GM12891 (cell line): ENCODE results near the gene ZBTB46.
A peak's percentile ranks its signal among the peaks of the same experiment; 100 is the strongest.
"Not testable (repeated sequence)": the region's sequence is repeated elsewhere in the genome, so short reads cannot be mapped to it uniquely, and the experiment has no call there.

Source experiments
- DNase-seq: peaks from one replicate; pipeline ENCODE4 v3.0.0; 2011; ENCODE audit warnings: low spot score; ENCODE audit not compliant: insufficient read length
- FAIRE-seq: peaks from 2 replicates; lab custom pipeline; 2011; peaks lifted over from hg19 to GRCh38; lab: Jason Lieb, UNC
- PAX5 ChIP-seq: IDR thresholded peaks from 2 replicates; pipeline ENCODE4 v1.6.1; 2011; ENCODE audit warnings: low read length, moderate library complexity, mild to moderate bottlenecking; ENCODE audit not compliant: insufficient read depth, severe bottlenecking
- POLR2A ChIP-seq: IDR thresholded peaks from 2 replicates; pipeline ENCODE4 v1.6.1; 2011; ENCODE audit warnings: low read depth, low read length, control low read depth
- POLR2AphosphoS5 ChIP-seq: IDR thresholded peaks from 2 replicates; pipeline ENCODE4 v1.6.1; 2011; ENCODE audit warnings: low read depth, low read length, control low read depth
- POU2F2 ChIP-seq: IDR thresholded peaks from 2 replicates; pipeline ENCODE4 v1.6.1; 2011; ENCODE audit warnings: low read depth, mild to moderate bottlenecking, control low read depth, low read length, moderate library complexity
- SPI1 ChIP-seq: IDR thresholded peaks from 2 replicates; pipeline ENCODE4 v1.6.1; 2011; ENCODE audit warnings: low read depth, low read length, control low read depth
- TAF1 ChIP-seq: IDR thresholded peaks from 2 replicates; pipeline ENCODE4 v1.6.1; 2011; ENCODE audit warnings: low read depth, low read length, control low read depth

Gene ZBTB46

DNA sequence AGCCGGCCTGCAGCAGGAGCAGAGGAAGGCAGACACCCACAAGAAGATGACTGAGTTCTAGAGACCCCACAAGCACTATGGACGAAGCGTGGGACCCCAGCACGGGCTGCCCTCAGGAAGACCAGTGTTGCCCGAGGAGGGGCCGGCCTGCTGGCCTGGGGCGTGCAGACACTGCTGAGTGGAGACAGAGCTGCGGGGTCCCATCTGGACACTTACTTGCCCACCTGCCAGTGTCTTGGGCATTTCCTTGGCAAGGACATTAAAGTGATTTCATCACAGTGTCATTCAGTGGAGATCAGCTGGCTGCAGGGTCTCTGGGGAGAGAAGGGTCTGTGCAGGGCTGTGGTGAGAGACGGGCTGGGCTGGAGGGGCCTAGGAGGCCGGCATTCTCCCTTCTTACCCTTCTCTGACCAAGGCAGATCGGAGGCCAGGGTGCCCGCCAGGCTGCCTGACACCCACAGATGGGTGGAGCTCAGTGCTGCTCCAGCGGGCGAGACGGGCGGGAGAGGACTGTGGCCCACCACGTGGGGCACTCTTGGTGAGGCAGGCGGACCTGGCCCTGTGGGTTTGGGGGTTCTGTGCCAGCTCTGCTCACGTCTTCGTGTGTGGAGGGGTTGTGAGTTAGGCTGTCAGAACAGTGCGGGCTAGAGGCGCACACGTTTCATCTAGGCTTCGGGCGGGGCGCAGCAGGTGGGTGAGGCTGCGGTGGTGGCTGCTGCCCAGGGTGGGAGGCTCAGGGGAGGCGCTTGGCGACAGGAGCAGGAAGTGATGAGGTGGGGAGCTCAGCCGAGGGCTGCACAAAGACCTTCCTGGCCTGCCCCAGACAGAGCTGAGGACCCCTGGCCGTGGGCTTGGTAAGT lies 95.0 kb downstream of the ZBTB46 start, which contains the start of gene LIME1:
LIME1 (plus strand) TSS at position 806 of the 860 bp plus-strand sequence. CDS start 886 bp downstream, outside the sequence.
- TF ChIP-seq POU2F2 (no peak), SPI1 (no peak), PAX5 (no peak), POLR2AphosphoS5 (no peak), TAF1 (no peak), POLR2A (peak; percentile 30; the same call in 1 of the 2 replicates)
- FAIRE-seq (peak; percentile 97), DNase-seq (peak; percentile 80)

DNA sequence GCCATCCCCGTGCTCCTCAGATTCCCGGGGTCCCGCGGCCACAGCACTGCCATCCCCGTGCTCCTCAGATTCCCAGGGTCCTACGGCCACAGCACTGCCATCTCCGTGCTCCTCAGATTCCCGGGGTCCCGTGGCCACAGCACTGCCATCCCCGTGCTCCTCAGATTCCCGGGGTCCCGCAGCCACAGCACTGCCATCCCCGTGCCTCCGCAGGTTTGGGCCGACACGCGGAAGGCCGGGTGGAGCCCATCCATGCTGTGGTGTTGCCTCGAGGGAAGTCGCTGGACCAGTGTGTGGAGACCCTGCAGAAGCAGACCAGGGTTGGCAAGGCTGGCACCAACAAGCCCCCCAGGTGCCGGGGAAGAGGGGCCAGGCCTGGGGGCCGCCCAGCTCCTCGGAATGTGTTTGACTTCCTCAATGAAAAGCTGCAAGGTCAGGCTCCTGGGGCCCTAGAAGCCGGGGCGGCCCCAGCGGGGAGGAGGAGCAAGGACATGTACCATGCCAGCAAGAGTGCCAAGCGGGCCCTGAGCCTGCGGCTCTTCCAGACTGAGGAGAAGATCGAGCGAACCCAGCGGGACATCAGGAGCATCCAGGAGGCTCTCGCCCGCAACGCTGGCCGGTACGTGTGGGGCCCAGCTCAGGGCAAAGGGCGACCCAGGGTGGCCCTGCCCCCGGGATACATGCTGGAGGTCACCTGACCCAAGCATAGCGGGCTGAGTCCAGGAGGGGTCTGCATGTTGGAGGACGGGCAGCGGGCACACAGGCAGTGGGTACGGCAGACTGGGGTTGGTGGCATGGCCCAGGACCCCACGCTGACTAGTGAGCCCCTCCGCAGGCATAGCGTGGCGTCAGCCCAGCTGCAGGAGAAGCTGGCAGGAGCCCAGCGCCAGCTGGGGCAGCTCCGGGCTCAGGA lies 95.9 kb downstream of the ZBTB46 start:
- no peak for FAIRE-seq

DNA sequence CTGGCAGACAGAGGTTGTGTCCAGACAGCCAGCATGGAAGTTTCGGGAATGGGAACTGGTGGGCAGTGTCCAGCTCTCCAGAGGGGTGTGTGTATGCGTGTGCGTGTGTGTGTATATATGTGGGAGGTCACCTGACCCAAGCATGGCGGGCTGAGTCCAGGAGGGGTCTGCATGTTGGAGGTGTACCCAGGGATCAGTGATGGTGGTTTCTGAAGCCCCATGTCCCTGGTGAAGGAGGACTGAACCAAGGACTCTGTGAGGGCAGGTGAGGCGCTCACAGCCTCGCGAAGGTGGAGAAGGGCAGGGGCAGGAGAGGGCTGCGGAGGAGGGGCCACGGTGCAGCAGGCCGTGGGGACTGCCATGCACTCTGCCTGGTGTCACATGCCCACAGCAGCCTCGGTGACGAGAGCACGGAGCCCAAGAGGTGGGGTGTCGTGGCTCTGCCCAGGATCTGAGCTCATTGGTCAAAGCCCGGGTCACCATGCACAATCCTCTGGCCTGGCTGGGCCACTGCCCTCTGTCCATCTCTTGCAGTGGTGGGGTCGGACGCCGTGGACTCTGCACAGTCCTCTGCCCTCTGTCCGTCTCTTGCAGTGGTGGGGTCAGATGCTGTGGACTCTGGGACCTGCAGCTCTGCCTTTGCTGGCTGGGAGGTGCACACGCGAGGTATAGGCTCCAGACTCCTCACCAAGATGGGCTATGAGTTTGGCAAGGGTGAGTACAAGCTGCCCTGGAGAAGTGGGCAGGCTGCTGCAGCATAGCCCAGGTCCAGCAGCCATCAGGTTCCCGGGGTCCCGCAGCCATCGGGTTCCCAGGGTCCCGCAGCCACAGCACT lies 96.7 kb downstream of the ZBTB46 start:
- no peak for TF ChIP-seq SPI1
- TF ChIP-seq PAX5: no peak
- 0 out of 2 replicates have a peak, but pooled peaks have one; percentile 19 for TF ChIP-seq POLR2AphosphoS5
- no peak for TF ChIP-seq POU2F2
- TF ChIP-seq POLR2A: 0 out of 2 replicates have a peak, but pooled peaks have one; percentile 25
- no peak for FAIRE-seq
- no peak for DNase-seq

More for the DNA sequence above, 95.9 kb downstream of the ZBTB46 start:
- TF ChIP-seq PAX5 (no peak), SPI1 (no peak), TAF1 (no peak), POLR2A (no peak), POLR2AphosphoS5 (no peak), POU2F2 (no peak)
- DNase-seq: no peak

DNA sequence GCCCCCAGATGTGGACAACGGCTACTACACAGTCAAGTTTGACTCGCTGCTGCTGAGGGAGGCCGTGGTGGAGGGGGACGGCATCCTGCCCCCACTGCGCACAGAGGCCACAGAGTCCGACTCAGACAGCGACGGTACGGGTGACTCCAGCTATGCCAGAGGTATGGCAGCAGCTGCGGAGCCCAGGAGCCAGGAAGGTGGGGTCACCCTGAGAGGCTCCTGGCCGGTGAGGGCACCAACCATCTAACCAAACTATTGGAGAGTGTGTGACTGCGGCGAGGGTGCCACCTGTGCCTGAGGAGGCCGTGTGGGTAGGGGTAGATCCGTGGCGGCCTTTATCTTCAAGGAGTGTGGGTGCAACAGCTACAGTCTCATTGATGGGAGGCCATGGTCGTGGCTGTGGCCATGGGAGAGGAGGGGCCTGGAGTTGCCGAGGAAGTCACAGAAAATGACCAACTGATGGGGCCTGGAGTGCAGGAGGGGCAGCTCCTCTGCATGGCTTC lies 97.4 kb downstream of the ZBTB46 start:
- TF ChIP-seq POU2F2 (no peak), POLR2A (no peak), TAF1 (no peak), SPI1 (no peak), POLR2AphosphoS5 (no peak), PAX5 (no peak)
- DNase-seq: no peak
- FAIRE-seq: no peak

DNA sequence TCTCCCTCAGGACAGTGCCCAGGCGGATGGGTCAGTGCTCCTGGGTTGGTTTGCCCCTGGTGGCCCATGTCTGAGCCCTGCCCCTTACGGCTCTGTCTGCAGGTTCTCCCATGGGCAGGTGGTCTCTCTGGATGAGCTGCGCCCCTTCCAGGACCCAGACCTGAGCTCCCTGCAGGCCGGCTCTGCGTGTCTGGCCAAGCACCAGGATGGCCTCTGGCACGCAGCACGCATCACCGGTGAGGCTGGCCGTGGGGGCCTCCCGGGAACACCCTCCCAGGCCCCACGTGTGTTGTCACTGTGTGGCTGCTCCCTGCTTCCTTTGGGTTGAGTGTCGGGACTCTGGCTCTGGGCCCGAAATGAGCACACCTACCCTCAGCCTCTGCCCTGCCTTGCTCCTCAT lies 97.9 kb downstream of the ZBTB46 start:
- FAIRE-seq (no peak), DNase-seq (no peak)
- TF ChIP-seq POU2F2: no peak
- TF ChIP-seq POLR2A: no peak
- no peak for TF ChIP-seq SPI1
- TF ChIP-seq TAF1: no peak
- TF ChIP-seq PAX5: no peak
- TF ChIP-seq POLR2AphosphoS5: no peak

DNA sequence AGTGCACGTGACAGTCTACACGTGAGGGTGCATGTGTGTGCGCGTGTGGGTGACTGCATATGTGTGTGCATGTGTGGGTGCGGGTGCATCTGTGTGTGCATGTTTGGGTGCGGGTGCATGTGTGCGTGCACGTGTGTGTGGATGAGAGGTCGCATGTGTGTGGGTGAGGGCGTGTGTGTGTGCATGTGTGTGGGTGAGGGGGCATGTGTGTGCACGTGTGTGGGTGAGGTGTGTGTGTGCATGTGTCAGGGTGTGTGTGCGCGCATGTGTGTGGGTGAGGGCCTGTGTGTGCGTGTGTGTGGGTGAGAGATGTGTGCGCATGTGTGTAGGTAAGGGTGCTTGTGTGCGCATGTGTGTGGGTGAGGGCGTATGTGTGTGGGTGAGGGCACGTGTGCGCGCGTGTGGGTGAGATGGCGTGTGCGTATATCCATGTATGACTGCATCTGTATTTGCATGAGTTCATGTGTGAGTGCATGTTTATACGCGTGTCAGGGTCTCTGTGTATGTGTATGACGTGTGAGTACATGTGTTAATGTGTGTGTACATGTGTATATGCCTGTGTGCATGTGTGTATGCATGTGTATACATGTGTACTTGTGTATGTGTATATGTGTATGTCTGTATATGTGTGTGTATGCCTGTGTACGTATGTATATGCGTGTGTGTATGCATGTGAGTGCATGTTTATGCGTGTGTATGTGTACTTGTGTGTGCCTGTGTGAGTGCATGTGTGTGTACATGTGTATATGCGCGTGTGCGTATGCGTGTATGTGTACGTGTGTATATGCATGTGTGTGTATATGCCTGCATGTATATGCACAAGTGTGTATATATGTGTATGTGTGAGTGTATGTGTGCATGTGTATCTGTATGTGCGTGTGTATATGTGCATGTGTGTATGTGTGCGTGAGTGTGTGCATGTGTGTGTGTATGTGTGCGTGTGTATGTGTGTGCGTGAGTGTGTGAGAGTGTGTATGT lies 98.7 kb downstream of the ZBTB46 start:
- FAIRE-seq: peak; percentile 85
- no peak for DNase-seq
- no peak for TF ChIP-seq PAX5
- TF ChIP-seq POU2F2: 0 out of 2 replicates have a peak, but pooled peaks have one; percentile 13
- no peak for TF ChIP-seq TAF1
- TF ChIP-seq POLR2AphosphoS5: peak; percentile 58

DNA sequence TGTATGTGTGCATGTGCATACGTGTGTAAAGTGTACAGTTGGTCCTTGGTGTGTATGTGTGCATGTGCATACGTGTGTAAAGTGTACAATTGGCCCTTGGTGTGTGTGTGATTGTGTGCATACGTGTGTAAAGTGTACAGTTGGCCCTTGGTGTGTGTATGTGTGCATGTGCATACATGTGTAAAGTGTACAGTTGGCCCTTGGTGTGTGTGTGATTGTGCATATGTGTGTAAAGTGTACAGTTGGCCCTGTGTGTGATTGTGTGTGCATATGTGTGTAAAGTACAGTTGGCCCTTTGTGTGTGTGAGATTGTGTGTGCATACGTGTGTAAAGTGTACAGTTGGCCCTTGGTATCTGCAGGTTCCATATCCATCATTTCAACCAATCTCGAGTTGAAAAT lies 99.7 kb downstream of the ZBTB46 start:
- no peak for FAIRE-seq
- TF ChIP-seq POLR2A (no peak), PAX5 (no peak), POLR2AphosphoS5 (0 out of 2 replicates have a peak, but pooled peaks have one; percentile 9), SPI1 (no peak), POU2F2 (no peak), TAF1 (no peak)
- no peak for DNase-seq

DNA sequence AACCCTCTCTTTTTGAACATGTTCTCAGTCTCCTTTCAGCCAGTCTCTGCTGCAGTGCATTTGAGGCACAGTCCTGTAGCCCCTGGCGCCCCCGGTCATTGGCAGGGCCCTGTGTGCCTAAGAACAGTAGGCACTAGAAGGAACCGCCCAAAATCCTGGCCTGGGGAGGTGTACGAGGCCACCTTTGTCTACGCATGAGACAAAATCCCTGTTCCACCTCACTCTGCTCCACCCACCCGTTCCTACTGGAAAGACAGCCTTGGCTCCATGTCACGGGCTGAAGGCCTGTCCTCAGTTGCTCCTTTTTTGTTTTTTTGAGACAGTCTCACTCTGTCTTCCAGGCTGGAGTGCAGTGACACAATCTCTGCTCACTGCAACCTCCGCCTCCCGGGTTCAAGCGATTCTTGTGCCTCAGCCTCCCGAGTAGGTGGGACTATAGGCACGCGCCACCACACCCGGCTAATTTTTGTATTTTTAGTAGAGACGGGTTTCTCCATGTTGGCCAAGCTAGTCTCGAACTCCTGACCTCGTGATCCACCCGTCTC lies 100.8 kb downstream of the ZBTB46 start:
- DNase-seq, FAIRE-seq: not testable (repeated sequence)

DNA sequence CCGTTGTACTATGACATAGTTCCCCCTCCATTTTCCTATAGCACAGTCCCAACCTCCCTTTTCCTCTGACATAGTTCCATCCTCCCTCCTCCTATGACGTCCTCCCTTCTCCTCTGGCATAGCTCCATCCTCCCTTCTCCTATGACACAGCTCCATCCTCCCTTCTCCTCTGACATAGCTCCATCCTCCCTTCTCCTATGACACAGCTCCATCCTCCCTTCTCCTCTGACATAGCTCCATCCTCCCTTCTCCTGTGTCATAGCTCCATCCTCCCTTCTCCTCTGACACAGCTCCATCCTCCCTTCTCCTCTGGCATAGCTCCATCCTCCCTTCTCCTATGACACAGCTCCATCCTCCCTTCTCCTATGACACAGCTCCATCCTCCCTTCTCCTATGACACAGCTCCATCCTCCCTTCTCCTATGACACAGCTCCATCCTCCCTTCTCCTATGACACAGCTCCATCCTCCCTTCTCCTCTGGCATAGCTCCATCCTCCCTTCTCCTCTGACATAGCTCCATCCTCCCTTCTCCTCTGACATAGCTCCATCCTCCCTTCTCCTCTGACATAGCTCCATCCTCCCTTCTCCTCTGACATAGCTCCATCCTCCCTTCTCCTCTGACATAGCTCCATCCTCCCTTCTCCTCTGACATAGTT lies 108.0 kb downstream of the ZBTB46 start:
- not testable (repeated sequence) for FAIRE-seq, DNase-seq
